ENCODE measurements around the gene AQP6.

Gene AQP6

GRCh38 chr12:49929581-49929980 is 43.2 kb upstream of the AQP6 start:
- no peak for TF ChIP-seq CTCF (IDR thresholded peaks at IDR 0.05; ENCODE audit: low read depth, low read length)
- H3K4me3 ChIP-seq (replicated peaks in 1 of 2; ENCODE audit: low read depth in 2 of 2, low read length in 2 of 2) = no peak overlapping the region
- no peak for DNase-seq (ENCODE audit: low read depth in 2 of 2)

DNA sequence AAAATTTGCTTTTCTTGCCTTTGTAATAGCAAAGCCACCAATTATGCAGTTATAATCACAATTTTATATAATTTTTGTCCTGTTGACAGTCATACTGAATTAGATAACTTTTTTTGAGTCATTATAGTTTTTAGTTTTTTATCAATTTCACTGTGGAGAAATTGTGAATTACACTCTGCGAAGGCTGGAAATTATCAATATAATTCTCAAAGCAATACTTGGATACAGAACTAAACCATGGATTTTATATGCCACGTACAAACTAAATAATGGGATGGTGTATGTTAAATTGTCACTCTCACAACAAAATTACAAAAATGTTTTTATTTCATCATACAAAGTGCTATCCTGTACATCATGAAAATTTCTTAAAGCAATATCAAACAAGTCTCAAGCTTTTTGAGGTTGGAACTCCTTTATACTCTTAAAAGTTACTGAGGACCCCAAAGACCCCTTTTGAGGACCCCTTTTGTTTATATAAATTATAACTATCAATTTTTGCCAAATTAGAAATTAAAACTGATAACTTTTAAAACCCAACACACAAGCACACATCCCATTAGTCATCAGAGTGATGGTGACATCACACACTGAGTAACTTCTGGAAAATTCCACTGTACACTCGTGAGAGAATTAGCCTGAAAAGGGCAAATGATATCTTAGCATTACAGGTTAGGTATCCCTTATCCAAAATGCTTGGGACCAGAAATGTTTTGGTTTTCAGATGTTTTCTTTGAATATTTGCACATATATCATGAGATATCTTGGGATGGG is 42.0 kb upstream of the AQP6 start:
- no peak for TF ChIP-seq CTCF (IDR thresholded peaks at IDR 0.05; ENCODE audit: low read depth, low read length)
- no peak overlapping the region for H3K4me3 ChIP-seq (replicated peaks in 1 of 2; ENCODE audit: low read depth in 2 of 2, low read length in 2 of 2)
- peak; percentile 64 to 82 for DNase-seq (ENCODE audit: low read depth in 2 of 2)

DNA sequence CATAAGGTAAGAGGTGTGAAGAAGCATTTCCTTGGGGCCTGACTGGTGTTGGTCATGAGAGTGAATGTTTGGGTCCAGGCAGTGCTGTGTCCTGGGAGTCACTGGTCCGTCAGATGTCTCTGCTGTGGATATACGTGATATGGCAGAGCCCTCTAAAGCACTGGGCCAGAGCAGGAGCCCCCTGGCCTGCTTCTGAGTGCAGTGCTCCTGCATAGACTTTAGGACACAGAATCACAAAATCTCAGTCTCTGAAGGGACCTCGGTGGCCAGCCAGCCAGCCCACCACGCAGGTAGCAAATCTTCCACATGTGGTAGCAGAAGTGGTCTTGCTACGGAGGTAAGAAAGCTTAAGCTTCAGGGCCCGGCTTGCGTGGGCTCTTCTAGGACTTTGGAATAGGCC is 40.7 kb upstream of the AQP6 start:
- DNase-seq (ENCODE audit: low read depth in 2 of 2) = no peak
- no peak for TF ChIP-seq CTCF (IDR thresholded peaks at IDR 0.05; ENCODE audit: low read depth, low read length)
- no peak overlapping the region for H3K4me3 ChIP-seq (replicated peaks in 1 of 2; ENCODE audit: low read depth in 2 of 2, low read length in 2 of 2)

DNA sequence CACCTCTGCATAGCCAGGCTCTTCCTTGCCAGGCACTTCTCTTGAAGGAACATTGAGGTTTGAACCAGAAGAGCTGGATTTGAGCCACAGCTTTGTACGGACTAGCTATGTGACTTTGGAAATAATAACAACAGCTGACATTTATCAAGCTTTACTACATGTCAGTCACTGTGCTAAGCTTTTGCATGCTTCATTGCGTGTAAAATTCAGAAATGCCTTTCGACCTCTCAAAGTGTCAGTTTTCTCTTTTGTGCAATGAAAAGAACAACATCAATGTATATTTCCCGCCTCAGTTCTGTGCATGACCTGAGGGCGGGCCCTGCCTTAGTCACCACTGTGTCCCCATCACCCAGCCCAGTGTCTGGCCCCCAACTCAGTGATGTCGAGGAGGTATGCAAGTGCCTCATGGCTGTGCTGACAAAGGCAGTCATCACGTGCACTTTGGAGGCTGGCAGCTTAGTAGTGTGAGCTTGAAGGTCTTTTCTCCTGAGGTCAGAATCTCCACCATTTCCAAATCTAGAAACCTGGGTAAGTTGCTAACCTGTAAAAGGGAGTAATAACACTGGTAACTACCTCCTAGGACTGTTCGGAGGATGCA is 40.1 kb upstream of the AQP6 start:
- TF ChIP-seq CTCF (IDR thresholded peaks at IDR 0.05; ENCODE audit: low read depth, low read length) = no peak
- DNase-seq (ENCODE audit: low read depth in 2 of 2) = no peak
- no peak overlapping the region for H3K4me3 ChIP-seq (replicated peaks in 1 of 2; ENCODE audit: low read depth in 2 of 2, low read length in 2 of 2)

DNA sequence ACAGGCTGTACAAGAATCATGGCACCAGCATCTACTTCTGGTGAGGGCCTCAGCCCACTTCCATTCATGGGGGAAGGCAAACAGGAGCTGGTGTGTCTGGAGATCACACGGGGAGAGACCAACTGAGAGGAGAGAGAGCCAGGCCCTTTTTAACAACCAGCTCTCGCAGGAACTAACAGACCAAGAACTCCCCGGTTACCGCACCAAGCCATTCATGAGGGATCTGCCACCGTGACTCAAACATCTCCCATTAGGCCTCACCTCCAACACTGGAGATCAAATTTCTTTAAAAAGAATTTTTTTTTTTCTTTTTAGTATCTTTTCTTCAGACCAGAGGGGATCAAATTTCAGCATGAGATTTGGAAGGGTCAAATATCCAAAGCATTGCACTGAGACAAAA is 39.0 kb upstream of the AQP6 start:
- DNase-seq (ENCODE audit: low read depth in 2 of 2) = peak; percentile 44 to 46
- TF ChIP-seq CTCF (IDR thresholded peaks at IDR 0.05; ENCODE audit: low read depth, low read length) = no peak
- no peak overlapping the region for H3K4me3 ChIP-seq (replicated peaks in 1 of 2; ENCODE audit: low read depth in 2 of 2, low read length in 2 of 2)

DNA sequence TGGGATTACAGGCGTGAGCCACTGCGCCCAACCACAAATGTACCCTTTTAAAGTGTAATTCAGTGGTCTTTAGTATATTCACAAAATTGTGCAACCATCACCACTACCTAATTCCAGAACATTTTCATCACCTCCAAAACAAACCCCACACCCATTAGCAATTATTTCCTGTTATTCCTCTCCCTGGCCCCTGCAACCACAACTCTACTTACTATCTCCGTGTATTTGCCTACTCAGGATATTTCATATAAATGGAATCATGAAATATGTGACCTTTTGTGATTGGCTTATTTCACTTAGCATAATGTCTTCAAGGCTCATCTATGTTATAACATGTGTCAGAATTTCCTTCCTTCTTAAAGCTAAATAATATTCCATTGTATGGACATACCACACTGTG is 38.2 kb upstream of the AQP6 start:
- DNase-seq (ENCODE audit: low read depth in 2 of 2) = peak; percentile 21 to 48
- H3K4me3 ChIP-seq (replicated peaks in 1 of 2; ENCODE audit: low read depth in 2 of 2, low read length in 2 of 2) = no peak overlapping the region
- TF ChIP-seq CTCF (IDR thresholded peaks at IDR 0.05; ENCODE audit: low read depth, low read length) = no peak

Measured in cardiac fibroblast (primary cell).